Measurements from ENCODE around the gene TNFRSF14.

The TNFRSF14 gene

GRCh38 chr1:2589431-2590232, 33.5 kb downstream of the TNFRSF14 start:
- no peak for DNase-seq

- DNase-seq, result no peak
Observed at GRCh38 chr1:2590233-2591141, 34.3 kb downstream of the TNFRSF14 start.

GRCh38 chr1:2591233-2591580, 35.0 kb downstream of the TNFRSF14 start:
- no peak for DNase-seq

GRCh38 chr1:2591581-2592261, 35.5 kb downstream of the TNFRSF14 start:
- DNase-seq, result no peak

GRCh38 chr1:2592672-2593071, 36.5 kb downstream of the TNFRSF14 start:
- DNase-seq, result peak; percentile 8

GRCh38 chr1:2593251-2593878, 37.2 kb downstream of the TNFRSF14 start:
- DNase-seq, result no peak

- no peak for DNase-seq
Observed at GRCh38 chr1:2594001-2594640, 38.0 kb downstream of the TNFRSF14 start.

- DNase-seq, result no peak
Observed at GRCh38 chr1:2594641-2595131, 38.5 kb downstream of the TNFRSF14 start.

- no peak for DNase-seq
Observed at GRCh38 chr1:2595261-2595811, 39.2 kb downstream of the TNFRSF14 start.

GRCh38 chr1:2595812-2596529, 39.8 kb downstream of the TNFRSF14 start:
- no peak for DNase-seq

GRCh38 chr1:2596530-2597333, 40.6 kb downstream of the TNFRSF14 start:
- no peak for DNase-seq

GRCh38 chr1:2597441-2598328, 41.5 kb downstream of the TNFRSF14 start:
- no peak for DNase-seq

GRCh38 chr1:2598329-2598931, 42.3 kb downstream of the TNFRSF14 start:
- DNase-seq, result no peak

GRCh38 chr1:2601721-2602303, 45.6 kb downstream of the TNFRSF14 start:
- no peak for DNase-seq

- no peak for DNase-seq
Observed at GRCh38 chr1:2602311-2602835, 46.2 kb downstream of the TNFRSF14 start.

GRCh38 chr1:2602866-2603520, 46.8 kb downstream of the TNFRSF14 start:
- no peak for DNase-seq

GRCh38 chr1:2603521-2604155, 47.5 kb downstream of the TNFRSF14 start:
- no peak for DNase-seq

Measured in GF-D8 (cell line).